ENCODE measurements around the gene ITLN2. TPM values are rescaled to one million over a fixed set of nuclear protein-coding genes. Genes with fewer than 3 reads are reported as not detected.
A peak's percentile ranks its signal among the peaks of the same experiment; 100 is the strongest.
"Not testable (repeated sequence)": the region's sequence is repeated elsewhere in the genome, so short reads cannot be mapped to it uniquely, and the experiment has no call there.

ITLN2 gene
- total RNA-seq (2014; rRNA removed; shearing (Covaris generic); ENCODE audit: low replicate concordance): not detected in 2 replicates

DNA sequence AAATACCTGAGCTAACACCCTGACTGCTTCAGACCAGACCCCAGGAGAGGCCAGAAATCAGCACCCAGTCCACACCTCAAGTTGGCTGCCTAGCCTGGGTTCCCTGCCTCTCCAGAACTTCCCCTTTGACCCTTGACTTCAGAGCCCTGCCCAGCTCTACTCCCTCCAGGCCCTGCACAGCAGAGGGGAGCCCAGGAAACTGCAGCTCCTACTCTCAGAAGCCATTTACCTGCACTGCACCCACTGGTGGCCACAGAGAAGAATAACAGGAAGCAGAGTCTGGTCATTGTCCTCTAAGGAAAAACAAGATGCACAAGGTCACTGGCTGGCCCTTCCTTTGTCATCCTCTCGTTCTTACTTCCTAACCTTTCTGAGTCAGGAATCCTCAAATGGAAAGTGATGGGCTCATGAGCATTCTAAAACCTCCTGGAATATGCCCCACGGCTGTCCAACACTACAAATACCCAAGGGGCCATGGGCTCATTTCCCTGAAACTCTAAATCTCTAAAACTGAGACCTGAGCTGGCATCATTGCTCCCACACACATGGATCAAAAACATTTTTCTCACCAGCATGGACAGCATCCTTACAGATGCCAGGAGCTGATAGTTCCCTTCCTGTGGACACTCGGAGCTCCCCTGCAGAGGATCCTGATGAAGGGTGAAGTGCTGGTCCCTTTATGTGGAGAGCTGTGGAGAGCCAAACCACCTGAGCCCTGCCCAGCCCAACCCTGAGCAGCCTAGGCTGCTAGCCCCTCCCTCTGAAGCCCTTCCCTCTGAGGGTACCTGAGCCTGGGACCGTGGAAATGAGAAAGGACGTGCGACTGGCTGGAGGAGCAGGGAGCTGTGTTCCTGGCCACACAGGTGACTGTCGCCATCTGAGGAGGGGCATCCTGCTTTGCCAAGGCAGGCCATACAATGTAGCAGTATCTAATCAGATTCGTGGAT lies at the start of gene ITLN2:
Gene ITLN2 (minus strand): TSS at position 652 of the 947 bp plus-strand sequence. CDS start 68 bp downstream, at position 584.
- peak; percentile 36 for DNase-seq
- Histone ChIP-seq H3K9me3 (no peaks in the 10 kb centered on the region), H3K36me3 (no peaks in the 10 kb centered on the region), H3K4me3 (no peak within 1 kb of the TSS), H3K27me3 (no peaks in the 10 kb centered on the region)

DNA sequence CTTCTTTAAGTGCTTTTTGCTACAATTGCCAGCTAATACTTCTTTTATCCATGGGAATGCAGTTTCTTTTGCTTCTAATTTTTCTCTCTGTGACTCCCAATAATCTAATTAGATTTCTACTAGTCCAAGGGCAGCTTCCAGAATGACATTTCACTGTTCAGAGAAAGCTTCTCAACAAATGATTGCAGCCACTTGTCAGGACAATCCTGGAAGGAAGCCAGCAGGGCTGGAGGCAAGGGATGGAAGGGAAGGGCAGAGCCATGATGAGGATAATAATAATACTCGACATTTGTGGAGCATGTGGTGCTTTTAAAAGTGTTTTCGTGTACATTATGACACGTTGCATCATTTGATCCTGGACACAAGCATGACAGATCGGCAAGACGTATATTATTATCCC lies 46.9 kb upstream of the ITLN2 start:
- Histone ChIP-seq H3K27me3 (no peaks in the 10 kb centered on the region), H3K36me3 (no peaks in the 10 kb centered on the region), H3K4me3 (no peak overlapping the region), H3K9me3 (no peaks in the 10 kb centered on the region)
- DNase-seq: no peak

DNA sequence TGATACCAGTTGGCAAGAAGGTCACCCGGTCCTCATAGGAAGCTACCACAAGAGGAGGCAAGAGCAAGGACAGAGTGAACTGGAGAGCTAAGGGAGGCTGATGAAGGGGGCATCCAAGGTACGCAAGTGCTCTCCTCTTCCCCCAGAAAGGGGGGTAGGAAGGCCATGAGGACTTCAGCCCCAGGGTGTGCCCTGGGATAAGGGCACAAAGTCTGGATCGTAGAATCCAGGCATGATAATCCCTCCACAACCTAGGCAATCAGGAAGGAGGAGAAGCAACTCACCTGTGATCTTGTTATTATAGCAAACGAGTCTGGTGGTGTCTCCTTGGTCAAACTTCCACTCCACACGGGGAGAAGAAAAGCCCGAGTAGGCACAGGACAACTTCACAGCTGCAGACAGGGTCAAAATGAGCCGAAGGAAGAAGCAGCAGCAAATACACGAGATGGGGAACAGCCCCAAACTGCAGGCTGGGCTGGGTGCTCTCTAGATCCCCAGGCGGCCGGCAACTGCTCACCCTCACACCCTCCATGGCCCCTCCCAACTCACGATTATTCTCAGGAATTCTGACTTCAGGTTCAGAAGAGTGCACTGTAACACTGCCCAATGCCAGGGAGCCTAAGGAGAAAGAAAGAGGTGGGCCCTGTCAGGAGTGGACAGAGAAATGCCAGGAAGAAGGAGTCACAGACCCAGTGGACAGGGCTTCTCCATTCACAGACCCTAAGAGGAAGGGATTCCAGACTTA lies 46.3 kb upstream of the ITLN2 start:
- Histone ChIP-seq H3K4me3 (no peak overlapping the region), H3K9me3 (no peaks in the 10 kb centered on the region), H3K36me3 (no peaks in the 10 kb centered on the region), H3K27me3 (no peaks in the 10 kb centered on the region)
- DNase-seq: no peak

DNA sequence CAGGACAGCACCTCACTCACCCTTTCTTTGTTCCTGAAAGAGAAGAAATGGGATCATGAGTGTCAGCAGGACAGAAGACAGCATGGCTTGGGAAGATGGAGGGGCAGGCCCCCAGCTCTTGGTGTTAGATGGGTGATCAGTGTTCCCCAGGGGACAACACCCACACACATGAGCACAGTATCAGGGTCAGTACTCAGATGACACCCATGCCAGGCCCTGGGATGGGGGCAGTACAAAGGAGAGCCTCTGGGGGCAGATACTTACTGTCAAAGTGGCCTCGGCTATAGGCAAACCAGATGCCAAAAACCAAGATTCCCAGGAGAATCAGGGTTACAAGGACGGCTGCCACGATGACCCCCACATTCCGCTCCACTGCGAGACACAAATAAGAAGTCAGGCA lies 44.8 kb upstream of the ITLN2 start:
- Histone ChIP-seq H3K4me3 (no peak overlapping the region), H3K27me3 (no peaks in the 10 kb centered on the region), H3K36me3 (no peaks in the 10 kb centered on the region), H3K9me3 (no peaks in the 10 kb centered on the region)
- DNase-seq: no peak

DNA sequence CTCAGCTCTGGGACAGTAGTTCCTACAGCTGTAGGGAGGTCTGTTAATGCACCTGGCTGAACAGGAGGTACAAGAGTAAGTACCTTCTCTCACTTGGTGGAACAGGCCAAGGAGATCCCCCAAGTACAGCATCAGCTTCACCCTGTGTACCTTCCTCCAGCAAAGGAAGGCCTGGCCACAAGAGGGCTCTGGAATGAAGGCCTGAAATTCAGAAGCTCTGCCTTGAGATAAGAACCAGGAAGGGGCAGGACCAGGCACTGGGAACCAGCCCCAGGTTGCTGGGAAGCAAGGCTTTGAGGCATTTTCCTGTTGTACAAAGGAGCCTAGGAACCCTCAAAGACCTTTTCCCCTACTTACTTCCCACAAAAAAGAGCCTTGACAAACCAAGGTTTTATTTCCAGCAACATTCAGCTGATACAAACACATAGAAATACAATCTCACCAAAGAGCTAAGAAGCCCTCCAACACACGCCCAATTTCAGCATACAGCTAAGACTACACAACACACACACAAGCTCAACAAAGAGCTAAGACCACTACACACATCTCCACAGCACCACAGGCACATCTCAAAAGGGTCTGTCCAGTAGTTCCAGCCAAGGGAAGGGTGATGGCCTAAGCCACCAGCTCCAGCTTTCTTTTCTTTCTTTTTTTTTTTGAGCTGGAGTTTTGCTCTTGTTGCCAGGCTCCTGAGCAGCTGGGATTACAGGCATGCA lies 42.9 kb upstream of the ITLN2 start:
- no peaks in the 10 kb centered on the region for H3K27me3 ChIP-seq
- peak; percentile 59 for DNase-seq
- no peaks in the 10 kb centered on the region for H3K36me3 ChIP-seq
- no peak overlapping the region for H3K4me3 ChIP-seq
- no peaks in the 10 kb centered on the region for H3K9me3 ChIP-seq

DNA sequence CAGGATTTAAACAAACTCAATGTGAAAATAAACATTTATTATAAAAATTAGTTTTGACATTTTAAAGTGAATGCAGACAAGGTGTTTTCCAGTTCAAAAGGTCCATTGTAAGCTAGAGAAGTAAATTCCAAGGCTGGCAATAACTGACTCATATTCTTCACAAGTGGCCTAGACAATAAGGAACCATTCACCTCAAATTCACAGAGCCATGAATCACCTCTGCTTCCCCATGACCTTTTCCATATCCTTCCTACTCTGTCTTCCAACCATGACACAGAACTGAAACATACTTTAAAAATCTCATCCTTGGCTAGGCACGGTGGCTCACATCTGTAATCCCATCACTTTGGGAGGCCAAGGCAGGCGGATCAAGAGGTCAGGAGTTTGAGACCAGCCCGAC lies 41.6 kb upstream of the ITLN2 start:
- no peak for DNase-seq
- no peaks in the 10 kb centered on the region for H3K27me3 ChIP-seq
- no peaks in the 10 kb centered on the region for H3K9me3 ChIP-seq

DNA sequence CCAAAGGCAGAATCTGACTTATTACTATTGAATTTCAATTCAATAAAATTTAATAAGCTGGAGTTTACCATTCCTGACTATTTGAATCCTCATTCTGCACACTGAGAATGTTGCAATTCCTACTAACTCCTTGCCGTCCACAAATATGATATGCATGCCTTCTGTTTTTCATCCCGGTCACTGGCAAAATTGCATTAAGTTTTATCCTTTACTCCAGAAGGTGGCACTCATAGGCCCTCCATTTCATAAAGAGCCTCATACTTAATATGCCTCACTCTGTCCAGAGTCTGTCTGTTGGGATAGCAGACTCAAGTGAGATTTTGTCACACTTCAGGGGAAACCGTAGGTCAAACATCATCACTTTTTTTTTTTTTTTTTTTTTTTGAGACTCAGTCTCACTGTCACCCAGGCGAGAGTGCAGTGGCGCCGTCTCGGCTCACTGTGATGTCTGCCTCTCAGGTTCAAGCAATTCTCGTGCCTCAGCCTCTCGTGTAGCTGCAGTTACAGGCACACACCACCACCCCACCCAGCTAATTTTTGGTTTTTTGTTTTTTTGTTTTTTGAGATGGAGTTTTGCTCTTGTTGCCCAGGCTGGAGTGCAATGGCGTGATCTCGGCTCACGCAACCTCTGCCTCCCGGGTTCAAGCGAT lies 39.1 kb upstream of the ITLN2 start:
- no peak for DNase-seq
- no peaks in the 10 kb centered on the region for H3K27me3 ChIP-seq
- H3K9me3 ChIP-seq: no peaks in the 10 kb centered on the region
- no peak overlapping the region for H3K4me3 ChIP-seq
- H3K36me3 ChIP-seq: no peaks in the 10 kb centered on the region

More for the DNA sequence above, 41.6 kb upstream of the ITLN2 start:
- H3K36me3 ChIP-seq: no peaks in the 10 kb centered on the region
- no peak overlapping the region for H3K4me3 ChIP-seq

DNA sequence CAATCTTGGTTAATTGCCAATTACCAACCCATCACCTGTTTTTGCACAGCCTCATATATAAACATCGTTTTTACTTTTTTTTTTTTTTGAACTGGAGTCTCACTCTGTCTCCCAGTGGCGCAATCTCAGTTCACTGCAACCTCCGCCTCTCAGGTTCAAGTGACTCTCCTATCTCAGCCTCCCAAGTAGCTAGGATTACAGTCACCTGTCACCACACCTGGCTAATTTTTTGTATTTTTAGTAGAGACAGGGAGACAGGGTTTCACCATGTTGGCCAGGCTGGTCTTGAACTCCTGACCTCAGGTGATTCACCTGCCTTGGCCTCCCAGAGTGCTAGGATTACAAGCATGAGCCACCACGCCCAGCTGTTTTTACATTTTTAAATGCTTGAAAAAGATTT lies 37.4 kb upstream of the ITLN2 start:
- H3K36me3 ChIP-seq, H3K27me3 ChIP-seq, H3K9me3 ChIP-seq, DNase-seq, H3K4me3 ChIP-seq: not testable (repeated sequence)

DNA sequence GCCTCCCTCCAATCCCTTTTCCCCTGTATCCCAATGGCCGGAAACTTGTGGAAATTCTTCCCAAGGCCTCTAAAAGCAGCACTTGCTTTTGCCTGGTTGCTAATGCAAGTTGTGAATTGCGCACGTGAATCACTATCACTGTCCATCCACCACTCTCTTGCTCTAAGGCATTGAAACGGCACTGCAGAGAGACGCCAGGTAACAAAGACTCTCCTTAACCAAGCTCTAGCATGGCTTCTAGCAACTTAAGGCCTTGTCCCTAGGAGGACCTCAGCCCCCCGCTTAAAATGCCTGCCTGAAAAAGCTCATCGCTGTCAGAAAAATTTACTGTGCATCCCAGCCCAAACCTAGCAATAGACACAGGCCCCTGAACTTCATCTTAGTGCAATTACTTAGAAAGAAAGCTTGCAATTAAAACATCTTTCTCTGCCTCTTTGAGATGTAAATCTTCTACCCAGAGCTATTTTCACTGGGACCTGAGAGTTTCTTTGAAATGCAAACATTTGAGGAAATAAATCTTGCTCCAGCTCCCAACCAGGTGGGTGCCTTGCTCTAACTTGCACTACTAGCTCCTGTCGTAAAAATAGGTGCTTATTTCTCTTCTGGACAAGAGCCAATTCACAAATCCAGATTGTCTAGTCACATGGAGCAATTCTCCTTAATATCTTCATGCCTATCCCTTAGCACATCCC lies 32.9 kb upstream of the ITLN2 start:
- DNase-seq: no peak
- Histone ChIP-seq H3K4me3 (no peak overlapping the region), H3K9me3 (no peaks in the 10 kb centered on the region), H3K36me3 (no peaks in the 10 kb centered on the region), H3K27me3 (no peaks in the 10 kb centered on the region)

DNA sequence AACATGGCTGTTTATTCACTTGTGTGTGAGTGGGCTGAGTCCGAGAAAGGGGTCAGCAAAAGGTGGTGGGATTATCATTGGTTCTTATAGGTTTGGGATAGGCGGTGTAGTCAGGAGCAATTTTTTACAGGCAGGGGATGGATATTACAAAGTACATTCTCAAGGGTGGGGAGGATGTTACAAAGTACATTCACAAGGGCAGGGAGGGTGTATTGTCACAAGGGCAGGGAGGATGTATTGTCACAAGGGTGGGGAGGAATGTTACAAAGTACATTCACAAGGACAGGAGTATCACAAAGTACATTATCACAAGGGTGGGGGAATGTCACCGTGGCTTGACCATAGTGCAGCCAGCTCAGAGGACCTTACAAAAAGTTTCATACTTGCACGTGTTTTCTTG lies 31.1 kb upstream of the ITLN2 start:
- Histone ChIP-seq H3K27me3 (no peaks in the 10 kb centered on the region), H3K9me3 (no peaks in the 10 kb centered on the region), H3K4me3 (no peak overlapping the region), H3K36me3 (no peaks in the 10 kb centered on the region)
- no peak for DNase-seq

DNA sequence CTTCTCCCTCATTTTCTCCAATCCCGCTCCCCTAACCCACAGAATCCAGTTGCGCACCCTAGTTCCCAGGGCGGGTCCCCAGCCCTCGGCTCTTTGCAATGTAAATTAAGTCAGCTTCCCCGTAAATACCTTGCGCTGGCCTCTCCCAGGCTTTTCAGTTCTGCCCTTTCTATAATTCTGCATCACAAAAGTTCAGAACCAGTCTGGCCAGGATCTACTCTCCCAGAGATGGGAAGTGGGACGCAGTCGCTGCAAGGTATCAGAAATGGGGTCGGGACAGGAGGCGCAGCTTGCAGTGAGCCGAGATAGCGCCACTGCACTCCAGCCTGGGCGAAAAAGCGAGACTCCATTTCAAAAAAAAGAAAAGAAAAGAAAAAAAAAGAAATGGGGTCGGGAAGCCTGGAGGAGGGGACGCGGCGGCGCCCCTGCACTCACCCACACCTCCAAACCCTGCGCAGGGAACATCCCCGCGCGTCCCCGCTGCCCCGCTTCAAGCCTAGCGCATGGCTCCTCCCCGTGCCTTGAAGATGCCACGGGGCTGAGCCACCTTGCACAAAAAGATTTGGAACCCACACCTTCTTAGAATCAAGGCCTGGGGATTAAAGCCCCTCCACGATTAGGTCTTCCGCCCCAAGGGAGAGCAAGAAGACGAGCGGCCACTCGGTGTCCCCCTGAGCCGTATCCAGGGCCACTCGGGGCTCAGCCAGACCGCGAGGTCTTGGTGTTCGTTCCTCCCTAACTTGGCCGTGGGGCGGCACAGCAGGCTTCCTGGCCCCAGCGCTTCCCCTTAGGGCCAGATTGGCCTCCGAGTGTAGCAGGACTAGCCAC lies 27.2 kb upstream of the ITLN2 start:
- Histone ChIP-seq H3K9me3 (no peaks in the 10 kb centered on the region), H3K27me3 (no peaks in the 10 kb centered on the region), H3K36me3 (no peaks in the 10 kb centered on the region), H3K4me3 (no peak overlapping the region)
- DNase-seq: no peak

DNA sequence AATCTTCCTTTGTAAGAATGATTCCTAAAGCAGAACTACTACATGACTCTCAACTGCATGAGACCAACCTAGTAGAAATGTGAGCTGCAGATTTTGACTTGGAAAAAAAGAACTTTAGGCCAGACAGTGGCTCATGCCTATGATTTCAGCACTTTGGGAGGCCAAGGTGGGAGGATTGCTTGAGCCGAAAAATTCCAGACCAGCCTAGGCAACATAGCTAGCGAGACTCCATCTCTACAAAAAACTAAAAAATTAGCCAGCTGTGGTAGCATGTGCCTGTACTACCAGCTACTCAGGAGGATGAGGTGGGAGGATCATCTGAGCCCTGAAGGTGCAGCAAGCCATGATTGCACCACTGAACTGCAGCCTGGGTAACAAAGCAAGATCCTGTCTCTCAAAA lies 24.7 kb upstream of the ITLN2 start:
- Histone ChIP-seq H3K36me3 (no peaks in the 10 kb centered on the region), H3K9me3 (no peaks in the 10 kb centered on the region), H3K4me3 (no peak overlapping the region), H3K27me3 (no peaks in the 10 kb centered on the region)
- no peak for DNase-seq

DNA sequence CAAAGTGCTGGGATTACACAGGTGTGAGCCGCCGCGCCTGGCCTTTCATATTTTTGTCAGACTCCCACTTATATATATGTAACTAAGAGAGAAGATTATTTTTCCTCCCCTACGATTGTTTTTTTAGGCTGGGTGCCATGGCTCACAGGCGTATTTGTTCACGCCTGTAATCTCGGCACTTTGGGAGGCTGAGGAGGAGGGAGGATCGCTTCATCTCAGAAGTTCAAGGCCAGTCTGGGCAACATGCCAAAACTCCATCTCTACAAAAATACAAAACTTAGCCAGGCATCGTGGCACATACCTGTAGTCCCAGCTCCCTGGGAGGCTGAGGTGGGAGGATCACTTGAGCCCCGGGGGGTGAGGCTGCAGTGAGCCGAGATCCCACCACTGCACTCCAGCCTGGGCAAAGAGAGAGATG lies 23.9 kb upstream of the ITLN2 start:
- Histone ChIP-seq H3K9me3 (no peaks in the 10 kb centered on the region), H3K27me3 (no peaks in the 10 kb centered on the region), H3K4me3 (no peak overlapping the region), H3K36me3 (no peaks in the 10 kb centered on the region)
- DNase-seq: no peak

DNA sequence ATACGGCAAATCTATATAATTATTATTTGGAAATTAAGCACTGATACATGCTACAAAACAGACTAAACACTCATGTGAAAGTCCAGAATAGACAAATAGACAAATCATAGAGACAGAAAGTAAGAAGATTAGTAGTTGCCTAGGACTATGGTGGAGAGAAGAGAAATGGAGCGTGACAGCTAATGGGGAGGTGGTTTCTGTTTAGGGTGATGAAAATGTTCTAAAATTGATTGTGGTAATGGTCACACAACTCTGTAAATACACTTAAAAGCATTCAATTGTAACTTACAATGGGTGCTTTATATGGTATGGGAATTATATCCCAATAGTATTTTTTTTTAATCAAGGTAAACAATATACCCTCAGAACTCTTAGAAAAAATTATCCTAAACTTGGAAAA lies 20.4 kb upstream of the ITLN2 start:
- Histone ChIP-seq H3K9me3 (no peaks in the 10 kb centered on the region), H3K27me3 (no peaks in the 10 kb centered on the region), H3K4me3 (no peak overlapping the region), H3K36me3 (no peaks in the 10 kb centered on the region)
- DNase-seq: no peak

DNA sequence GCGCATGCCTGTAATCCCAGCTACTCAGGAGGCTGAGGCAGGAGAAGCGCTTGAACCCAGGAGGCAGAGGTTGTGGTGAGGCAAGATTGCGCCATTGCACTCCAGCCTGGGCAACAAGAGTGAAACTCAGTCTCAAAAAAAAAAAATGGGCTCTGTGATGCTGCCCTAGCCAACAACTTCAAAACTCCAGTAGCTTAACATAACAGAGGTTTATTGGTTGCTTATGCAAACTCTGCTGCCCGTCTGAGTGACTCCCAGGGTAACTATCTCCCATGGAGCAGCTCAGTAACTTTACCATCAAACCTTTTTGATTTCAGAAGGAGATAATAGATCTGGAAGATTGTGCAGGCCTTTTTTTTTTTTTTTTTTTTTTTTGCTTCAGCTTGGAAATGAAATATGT lies 18.9 kb upstream of the ITLN2 start:
- H3K36me3 ChIP-seq: no peaks in the 10 kb centered on the region
- H3K9me3 ChIP-seq: no peaks in the 10 kb centered on the region
- no peak for DNase-seq
- H3K4me3 ChIP-seq: no peak overlapping the region
- no peaks in the 10 kb centered on the region for H3K27me3 ChIP-seq
